Measurements from ENCODE around the gene FADS1.

DNA sequence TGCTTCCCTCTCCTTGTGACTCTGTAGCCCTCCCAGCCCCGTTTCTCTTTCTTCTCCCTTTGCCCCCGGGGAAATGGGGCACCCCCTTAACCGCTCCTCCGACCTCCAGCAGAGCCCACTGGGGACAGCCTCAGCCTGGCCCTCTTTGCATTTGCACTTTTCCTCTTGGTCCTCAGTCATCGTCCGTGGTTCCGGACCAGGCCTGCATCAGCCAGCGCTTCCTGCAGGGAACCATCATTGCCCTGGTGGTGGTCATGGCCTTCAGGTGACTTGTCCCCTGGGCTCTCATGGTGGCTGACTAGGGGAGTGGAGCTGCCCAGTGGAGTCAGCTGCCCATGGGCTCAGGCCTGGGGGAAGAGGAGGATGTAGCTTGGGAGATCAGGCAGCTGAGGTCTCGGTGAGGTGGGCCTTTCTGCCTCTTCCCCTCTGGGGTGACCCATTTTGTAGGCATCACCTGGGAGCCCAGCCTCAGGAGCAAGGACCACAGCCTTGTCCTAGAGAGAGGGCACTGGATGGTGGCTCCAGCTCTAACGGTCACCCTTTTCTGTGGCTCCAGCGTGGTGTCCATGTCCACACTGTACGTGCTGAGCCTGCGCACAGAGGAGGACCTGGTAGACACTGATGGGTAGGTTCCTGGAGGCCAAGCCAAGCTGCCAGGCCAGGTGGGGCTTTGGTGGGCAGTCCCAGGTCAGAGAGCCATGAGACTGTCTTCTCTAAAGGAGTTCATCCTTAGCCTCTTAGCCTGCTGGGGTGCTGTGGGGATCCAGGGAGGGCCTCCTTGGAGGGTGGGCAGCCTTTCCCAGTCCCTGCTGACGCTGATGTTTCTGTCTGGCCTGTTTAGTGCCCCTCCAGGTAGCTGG lies 36.9 kb downstream of the FADS1 start:
- TF ChIP-seq, protein P1, sequence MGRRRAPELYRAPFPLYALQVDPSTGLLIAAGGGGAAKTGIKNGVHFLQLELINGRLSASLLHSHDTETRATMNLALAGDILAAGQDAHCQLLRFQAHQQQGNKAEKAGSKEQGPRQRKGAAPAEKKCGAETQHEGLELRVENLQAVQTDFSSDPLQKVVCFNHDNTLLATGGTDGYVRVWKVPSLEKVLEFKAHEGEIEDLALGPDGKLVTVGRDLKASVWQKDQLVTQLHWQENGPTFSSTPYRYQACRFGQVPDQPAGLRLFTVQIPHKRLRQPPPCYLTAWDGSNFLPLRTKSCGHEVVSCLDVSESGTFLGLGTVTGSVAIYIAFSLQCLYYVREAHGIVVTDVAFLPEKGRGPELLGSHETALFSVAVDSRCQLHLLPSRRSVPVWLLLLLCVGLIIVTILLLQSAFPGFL (CRISPR knock-in tag; IDR thresholded peaks at IDR 0.05; ENCODE audit: borderline replicate concordance) = no peak
- TF ChIP-seq ATF2 (CRISPR knock-in tag; IDR thresholded peaks at IDR 0.05; ENCODE audit: borderline replicate concordance, low read depth) (no peak), ATF1 (CRISPR knock-in tag; IDR thresholded peaks at IDR 0.05) (no peak), JUN (CRISPR knock-in tag; IDR thresholded peaks at IDR 0.05) (no peak), ZNF219 (CRISPR knock-in tag; IDR thresholded peaks at IDR 0.05; ENCODE audit: borderline replicate concordance) (no peak), SMAD3 (CRISPR knock-in tag; IDR thresholded peaks at IDR 0.05; ENCODE audit: borderline replicate concordance) (no peak), FOXP4 (CRISPR knock-in tag; IDR thresholded peaks at IDR 0.05) (no peak), CREM (CRISPR knock-in tag; IDR thresholded peaks at IDR 0.05) (no peak), OVOL2 (CRISPR knock-in tag; IDR thresholded peaks at IDR 0.05; ENCODE audit: borderline replicate concordance) (no peak), ZNF512 (CRISPR knock-in tag; IDR thresholded peaks at IDR 0.05; ENCODE audit: borderline replicate concordance) (no peak)
- TF ChIP-seq, protein P2, sequence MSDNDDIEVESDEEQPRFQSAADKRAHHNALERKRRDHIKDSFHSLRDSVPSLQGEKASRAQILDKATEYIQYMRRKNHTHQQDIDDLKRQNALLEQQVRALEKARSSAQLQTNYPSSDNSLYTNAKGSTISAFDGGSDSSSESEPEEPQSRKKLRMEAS (CRISPR knock-in tag; IDR thresholded peaks at IDR 0.05) = no peak
- TF ChIP-seq, protein P3, sequence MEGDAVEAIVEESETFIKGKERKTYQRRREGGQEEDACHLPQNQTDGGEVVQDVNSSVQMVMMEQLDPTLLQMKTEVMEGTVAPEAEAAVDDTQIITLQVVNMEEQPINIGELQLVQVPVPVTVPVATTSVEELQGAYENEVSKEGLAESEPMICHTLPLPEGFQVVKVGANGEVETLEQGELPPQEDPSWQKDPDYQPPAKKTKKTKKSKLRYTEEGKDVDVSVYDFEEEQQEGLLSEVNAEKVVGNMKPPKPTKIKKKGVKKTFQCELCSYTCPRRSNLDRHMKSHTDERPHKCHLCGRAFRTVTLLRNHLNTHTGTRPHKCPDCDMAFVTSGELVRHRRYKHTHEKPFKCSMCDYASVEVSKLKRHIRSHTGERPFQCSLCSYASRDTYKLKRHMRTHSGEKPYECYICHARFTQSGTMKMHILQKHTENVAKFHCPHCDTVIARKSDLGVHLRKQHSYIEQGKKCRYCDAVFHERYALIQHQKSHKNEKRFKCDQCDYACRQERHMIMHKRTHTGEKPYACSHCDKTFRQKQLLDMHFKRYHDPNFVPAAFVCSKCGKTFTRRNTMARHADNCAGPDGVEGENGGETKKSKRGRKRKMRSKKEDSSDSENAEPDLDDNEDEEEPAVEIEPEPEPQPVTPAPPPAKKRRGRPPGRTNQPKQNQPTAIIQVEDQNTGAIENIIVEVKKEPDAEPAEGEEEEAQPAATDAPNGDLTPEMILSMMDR (IDR thresholded peaks at IDR 0.05) = no peak
- TF ChIP-seq, protein P4, sequence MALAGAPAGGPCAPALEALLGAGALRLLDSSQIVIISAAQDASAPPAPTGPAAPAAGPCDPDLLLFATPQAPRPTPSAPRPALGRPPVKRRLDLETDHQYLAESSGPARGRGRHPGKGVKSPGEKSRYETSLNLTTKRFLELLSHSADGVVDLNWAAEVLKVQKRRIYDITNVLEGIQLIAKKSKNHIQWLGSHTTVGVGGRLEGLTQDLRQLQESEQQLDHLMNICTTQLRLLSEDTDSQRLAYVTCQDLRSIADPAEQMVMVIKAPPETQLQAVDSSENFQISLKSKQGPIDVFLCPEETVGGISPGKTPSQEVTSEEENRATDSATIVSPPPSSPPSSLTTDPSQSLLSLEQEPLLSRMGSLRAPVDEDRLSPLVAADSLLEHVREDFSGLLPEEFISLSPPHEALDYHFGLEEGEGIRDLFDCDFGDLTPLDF (CRISPR knock-in tag; IDR thresholded peaks at IDR 0.05) = no peak
